Measurements from ENCODE around the gene EHMT1. TPM values are rescaled to one million over a fixed set of nuclear protein-coding genes. Genes with fewer than 3 reads are reported as not detected.

The EHMT1 gene
- total RNA-seq, 2 donors from 2014 or later = 24.1 to 34.6 TPM

DNA sequence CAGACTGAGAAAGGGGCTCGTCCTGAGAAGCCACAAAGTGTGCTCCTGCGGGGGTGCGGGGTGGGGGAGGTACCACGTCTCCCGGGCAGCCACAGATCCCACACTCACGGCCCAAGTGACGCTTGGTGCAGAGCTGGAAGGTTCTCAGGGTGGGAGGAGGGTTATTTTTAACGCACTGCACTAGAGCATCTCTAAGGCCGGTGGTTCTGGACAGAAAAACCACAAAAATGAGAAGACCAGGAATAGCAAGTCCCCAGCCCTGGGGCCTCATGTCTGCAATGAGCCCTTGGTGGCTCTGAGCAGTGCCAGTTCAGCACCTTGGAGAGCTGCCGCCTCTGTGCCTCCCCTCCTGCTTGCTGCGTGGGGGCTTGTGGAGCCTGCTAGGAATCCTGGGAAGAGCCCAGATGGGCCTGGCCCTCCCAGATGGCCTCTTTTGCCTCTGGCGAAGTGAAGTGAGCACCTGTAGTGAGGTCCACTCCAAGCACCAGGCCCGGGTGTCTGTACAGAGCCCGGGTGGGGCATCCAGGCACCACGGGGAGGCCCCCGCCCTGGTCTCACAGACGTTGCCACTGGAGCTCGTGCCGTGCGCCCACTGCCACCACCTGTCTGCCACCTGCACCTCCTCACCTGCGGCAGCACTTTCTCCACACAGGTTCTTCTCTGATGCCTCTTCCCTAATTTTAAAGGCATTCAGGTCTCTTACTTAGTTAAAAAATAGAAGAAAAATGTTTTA is 209.9 kb downstream of the EHMT1 start:
- Histone ChIP-seq H3K4me3 (no peak overlapping the region), H3K27ac (no peak overlapping the region), H3K9me3 (no peaks in the 10 kb centered on the region), H3K36me3 (peaks cover 41% of the 10 kb centered on the region), H3K27me3 (no peaks in the 10 kb centered on the region), H3K4me1 (no peaks in the 10 kb centered on the region)
- no peak for DNase-seq (ENCODE audit: low spot score)
- TF ChIP-seq, protein P1, sequence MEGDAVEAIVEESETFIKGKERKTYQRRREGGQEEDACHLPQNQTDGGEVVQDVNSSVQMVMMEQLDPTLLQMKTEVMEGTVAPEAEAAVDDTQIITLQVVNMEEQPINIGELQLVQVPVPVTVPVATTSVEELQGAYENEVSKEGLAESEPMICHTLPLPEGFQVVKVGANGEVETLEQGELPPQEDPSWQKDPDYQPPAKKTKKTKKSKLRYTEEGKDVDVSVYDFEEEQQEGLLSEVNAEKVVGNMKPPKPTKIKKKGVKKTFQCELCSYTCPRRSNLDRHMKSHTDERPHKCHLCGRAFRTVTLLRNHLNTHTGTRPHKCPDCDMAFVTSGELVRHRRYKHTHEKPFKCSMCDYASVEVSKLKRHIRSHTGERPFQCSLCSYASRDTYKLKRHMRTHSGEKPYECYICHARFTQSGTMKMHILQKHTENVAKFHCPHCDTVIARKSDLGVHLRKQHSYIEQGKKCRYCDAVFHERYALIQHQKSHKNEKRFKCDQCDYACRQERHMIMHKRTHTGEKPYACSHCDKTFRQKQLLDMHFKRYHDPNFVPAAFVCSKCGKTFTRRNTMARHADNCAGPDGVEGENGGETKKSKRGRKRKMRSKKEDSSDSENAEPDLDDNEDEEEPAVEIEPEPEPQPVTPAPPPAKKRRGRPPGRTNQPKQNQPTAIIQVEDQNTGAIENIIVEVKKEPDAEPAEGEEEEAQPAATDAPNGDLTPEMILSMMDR (IDR thresholded peaks at IDR 0.05) = no peak

- Histone ChIP-seq H3K36me3 (peaks cover 48% of the 10 kb centered on the region), H3K4me1 (no peaks in the 10 kb centered on the region), H3K9me3 (no peaks in the 10 kb centered on the region), H3K27ac (no peak overlapping the region), H3K4me3 (no peak overlapping the region), H3K27me3 (no peaks in the 10 kb centered on the region)
- DNase-seq (ENCODE audit: low spot score) = no peak
- TF ChIP-seq, protein P1 (IDR thresholded peaks at IDR 0.05) = no peak
Measured at GRCh38 chr9:137829260-137829996, 210.6 kb downstream of the EHMT1 start.

- H3K36me3 ChIP-seq = peaks cover 53% of the 10 kb centered on the region
- no peaks in the 10 kb centered on the region for H3K9me3 ChIP-seq
- TF ChIP-seq, protein P1 (IDR thresholded peaks at IDR 0.05) = no peak
- H3K4me3 ChIP-seq = no peak overlapping the region
- no peaks in the 10 kb centered on the region for H3K4me1 ChIP-seq
- DNase-seq (ENCODE audit: low spot score) = no peak
- no peak overlapping the region for H3K27ac ChIP-seq
- H3K27me3 ChIP-seq = no peaks in the 10 kb centered on the region
Measured at GRCh38 chr9:137832191-137832700, 213.4 kb downstream of the EHMT1 start.

GRCh38 chr9:137832830-137833590 is 214.2 kb downstream of the EHMT1 start:
- DNase-seq (ENCODE audit: low spot score) = no peak
- no peaks in the 10 kb centered on the region for H3K4me1 ChIP-seq
- H3K27ac ChIP-seq = no peak overlapping the region
- H3K4me3 ChIP-seq = no peak overlapping the region
- TF ChIP-seq, protein P1 (IDR thresholded peaks at IDR 0.05) = no peak
- H3K9me3 ChIP-seq = no peaks in the 10 kb centered on the region
- H3K27me3 ChIP-seq = no peaks in the 10 kb centered on the region
- peaks cover 45% of the 10 kb centered on the region for H3K36me3 ChIP-seq

DNA sequence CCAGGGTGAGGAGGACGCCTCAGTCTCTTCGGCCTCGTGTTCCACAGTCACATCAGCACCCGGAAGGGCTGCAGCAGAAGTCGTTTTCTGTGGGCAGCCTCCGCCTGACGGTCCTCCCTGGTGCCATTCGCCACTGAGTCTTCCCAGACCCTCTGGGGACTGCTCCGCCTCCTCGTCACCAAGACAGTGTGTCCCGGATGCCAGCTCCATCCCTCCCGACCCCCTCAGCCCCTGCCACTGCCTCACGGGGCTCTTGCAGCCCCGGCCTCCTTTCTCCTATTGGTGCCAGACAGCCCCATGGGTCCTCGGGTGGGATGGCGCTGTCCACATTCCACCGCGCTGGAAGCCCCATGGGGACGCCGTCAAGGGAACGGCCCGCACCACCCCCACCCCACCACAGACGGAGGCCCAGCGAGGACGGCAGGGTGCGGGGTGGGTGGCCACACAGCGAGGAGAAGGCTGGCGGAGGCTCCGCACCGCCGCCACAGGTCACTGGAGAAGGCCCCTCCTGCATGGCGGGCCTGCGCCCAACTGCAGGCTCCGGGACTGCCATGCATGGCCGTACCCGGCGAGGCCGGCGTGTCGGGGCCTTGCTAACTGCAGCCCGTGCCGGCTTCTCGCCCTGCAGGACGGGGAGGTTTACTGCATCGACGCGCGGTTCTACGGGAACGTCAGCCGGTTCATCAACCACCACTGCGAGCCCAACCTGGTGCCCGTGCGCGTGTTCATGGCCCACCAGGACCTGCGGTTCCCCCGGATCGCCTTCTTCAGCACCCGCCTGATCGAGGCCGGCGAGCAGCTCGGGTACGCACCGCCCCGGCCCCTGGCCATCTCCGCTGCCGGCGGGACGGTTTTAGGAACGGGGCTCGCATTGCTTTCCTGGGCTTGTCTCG is 215.2 kb downstream of the EHMT1 start:
- Histone ChIP-seq H3K36me3 (peaks cover 45% of the 10 kb centered on the region), H3K27me3 (no peaks in the 10 kb centered on the region), H3K9me3 (no peaks in the 10 kb centered on the region), H3K4me1 (no peaks in the 10 kb centered on the region), H3K27ac (no peak overlapping the region), H3K4me3 (no peak overlapping the region)
- TF ChIP-seq, protein P1 (IDR thresholded peaks at IDR 0.05) = no peak
- no peak for DNase-seq (ENCODE audit: low spot score)

Data from right atrium auricular region (tissue), 2 donors.